OCI-LY7 (cell line): Measurements from ENCODE around the gene GRIP1.

ENCODE experiments used
- EZH2phosphoT487 ChIP-seq: fragments of 200-600 bp; sonication (generic); IDR thresholded peaks from 2 replicates; pipeline ENCODE4 v1.6.1; 2018; ENCODE audit warnings: low read depth, borderline replicate concordance, mild to moderate bottlenecking, mixed run types, antibody characterized with exemption, low read length, moderate library complexity, mixed read lengths
- TF ChIP-seq, protein P1 (sequence below): fragments of 200-600 bp; sonication (generic); conservative IDR thresholded peaks from 2 replicates; pipeline ENCODE4 v1.5.1; 2014; ENCODE audit warnings: mild to moderate bottlenecking, antibody characterized with exemption, low read length, moderate library complexity, mixed read lengths

DNA sequence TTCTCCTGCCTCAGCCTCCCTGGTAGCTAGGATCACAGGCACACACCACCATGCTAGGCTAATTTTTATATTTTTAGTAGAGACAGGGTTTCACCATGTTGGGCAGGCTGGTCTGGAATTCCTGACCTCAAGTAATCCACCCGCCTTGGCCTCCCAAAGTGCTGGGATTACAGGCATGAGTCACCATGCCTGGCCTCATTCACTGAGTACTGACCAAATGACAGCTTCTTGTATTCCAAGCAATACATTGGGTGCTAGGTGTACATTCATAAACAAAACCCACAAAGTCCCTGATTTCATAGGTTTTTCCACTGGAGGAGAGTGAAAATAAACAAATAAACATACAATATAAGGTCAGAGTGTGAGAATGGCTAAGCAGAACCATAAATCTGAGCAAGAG lies 240.3 kb downstream of the GRIP1 start:
- no peak for TF ChIP-seq EZH2phosphoT487
- TF ChIP-seq, protein P1, sequence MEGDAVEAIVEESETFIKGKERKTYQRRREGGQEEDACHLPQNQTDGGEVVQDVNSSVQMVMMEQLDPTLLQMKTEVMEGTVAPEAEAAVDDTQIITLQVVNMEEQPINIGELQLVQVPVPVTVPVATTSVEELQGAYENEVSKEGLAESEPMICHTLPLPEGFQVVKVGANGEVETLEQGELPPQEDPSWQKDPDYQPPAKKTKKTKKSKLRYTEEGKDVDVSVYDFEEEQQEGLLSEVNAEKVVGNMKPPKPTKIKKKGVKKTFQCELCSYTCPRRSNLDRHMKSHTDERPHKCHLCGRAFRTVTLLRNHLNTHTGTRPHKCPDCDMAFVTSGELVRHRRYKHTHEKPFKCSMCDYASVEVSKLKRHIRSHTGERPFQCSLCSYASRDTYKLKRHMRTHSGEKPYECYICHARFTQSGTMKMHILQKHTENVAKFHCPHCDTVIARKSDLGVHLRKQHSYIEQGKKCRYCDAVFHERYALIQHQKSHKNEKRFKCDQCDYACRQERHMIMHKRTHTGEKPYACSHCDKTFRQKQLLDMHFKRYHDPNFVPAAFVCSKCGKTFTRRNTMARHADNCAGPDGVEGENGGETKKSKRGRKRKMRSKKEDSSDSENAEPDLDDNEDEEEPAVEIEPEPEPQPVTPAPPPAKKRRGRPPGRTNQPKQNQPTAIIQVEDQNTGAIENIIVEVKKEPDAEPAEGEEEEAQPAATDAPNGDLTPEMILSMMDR, result no peak
